Pons (tissue), 1 donor: Measurements from ENCODE around the gene OR10G8.

Experiments used
- DNase-seq: peaks from one replicate; pipeline ENCODE4 v3.0.0-alpha.2; 2016; ENCODE audit warnings: low spot score

Gene OR10G8

GRCh38 chr11:124078591-124078990 is 52.0 kb downstream of the OR10G8 start:
- no peak for DNase-seq

DNA sequence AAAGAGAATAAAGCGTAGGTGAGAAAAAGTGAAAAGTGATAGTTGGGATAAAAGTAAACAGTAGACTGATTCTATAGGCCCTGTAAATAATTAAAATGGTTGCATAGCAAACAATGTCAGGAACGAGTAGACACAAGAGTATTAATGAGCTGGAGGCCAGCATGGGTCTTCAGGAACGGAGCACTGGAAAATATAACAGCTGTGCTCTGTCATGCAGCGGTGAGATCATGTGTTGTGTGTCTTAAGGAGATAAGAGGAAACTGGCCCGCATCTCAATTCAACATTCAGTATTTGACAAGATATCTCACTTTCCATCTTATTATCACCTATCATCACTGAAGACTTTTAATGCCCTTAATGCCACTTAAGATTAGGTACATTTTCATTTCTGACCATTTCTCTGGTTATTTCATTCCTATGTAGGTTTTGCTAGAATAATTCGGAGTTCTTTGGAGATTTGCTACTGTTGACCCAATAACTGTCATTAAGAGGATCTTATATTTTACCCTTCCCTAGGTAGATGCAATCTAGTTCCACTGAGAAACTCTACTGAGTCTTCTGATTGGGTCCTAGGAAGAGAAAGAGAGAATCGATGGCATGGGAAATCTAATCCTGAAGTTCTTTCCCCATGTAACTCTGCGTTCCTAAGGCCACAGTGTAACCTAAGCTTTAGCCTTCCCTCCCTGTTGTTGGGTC is 53.2 kb downstream of the OR10G8 start:
- DNase-seq = no peak
